ENCODE data around the gene ASXL1. TPM values are rescaled to one million over a fixed set of nuclear protein-coding genes. Genes with fewer than 3 reads are reported as not detected.
"Not testable (repeated sequence)": the region's sequence is repeated elsewhere in the genome, so short reads cannot be mapped to it uniquely, and the experiment has no call there.

The ASXL1 gene
- total RNA-seq, 6 donors from 2014 or later, result 60.6 to 389 (median 88.5) TPM

GRCh38 chr20:32353848-32354496, 4.2 kb upstream of the ASXL1 start:
- H3K9me3 ChIP-seq, result no peaks in the 10 kb centered on the region
- WGBS, 2 donors, result 87 to 94% methylated on average over 5 to 6 of the region's 6 CpGs
- TF ChIP-seq POLR2A (IDR thresholded peaks at IDR 0.05), result no peak
- no peak overlapping the region for H3K4me3 ChIP-seq
- DNase-seq, result no peak
- H3K27ac ChIP-seq, result no peak overlapping the region
- H3K27me3 ChIP-seq, result no peaks in the 10 kb centered on the region
- peaks cover 0 to 3% (median 0%) of the 10 kb centered on the region in 4 donors for H3K36me3 ChIP-seq
- H3K4me1 ChIP-seq, result peaks cover 10 to 16% (median 14%) of the 10 kb centered on the region in 4 donors
- no peak for ATAC-seq (ENCODE audit: low FRiP score in 2 of 2)

GRCh38 chr20:32354592-32355416, 3.3 kb upstream of the ASXL1 start:
- DNase-seq, result no peak
- 75 to 79% methylated on average over 2 of the region's 2 CpGs for WGBS, 2 donors
- Histone ChIP-seq H3K4me3 (no peak overlapping the region), H3K27ac (no peak overlapping the region), H3K27me3 (no peaks in the 10 kb centered on the region), H3K9me3 (no peaks in the 10 kb centered on the region), H3K36me3 (peaks cover 0 to 3% (median 0%) of the 10 kb centered on the region in 4 donors), H3K4me1 (peaks cover 8 to 22% (median 13%) of the 10 kb centered on the region in 4 donors)
- no peak for ATAC-seq (ENCODE audit: low FRiP score in 2 of 2)
- no peak for TF ChIP-seq POLR2AphosphoS5 (IDR thresholded peaks at IDR 0.05)
- TF ChIP-seq EP300 (IDR thresholded peaks at IDR 0.05), result no peak
- no peak for TF ChIP-seq POLR2A (IDR thresholded peaks at IDR 0.05)
- TF ChIP-seq CTCF (IDR thresholded peaks at IDR 0.05), result no peak

- no peaks in the 10 kb centered on the region for H3K27me3 ChIP-seq
- ATAC-seq (ENCODE audit: low FRiP score in 2 of 2), result no peak
Measured at GRCh38 chr20:32355417-32355841, 2.7 kb upstream of the ASXL1 start.

GRCh38 chr20:32355907-32356621, 2.1 kb upstream of the ASXL1 start:
- H3K27me3 ChIP-seq; H3K4me3 ChIP-seq; H3K9me3 ChIP-seq; ATAC-seq (ENCODE audit: low FRiP score in 2 of 2); DNase-seq; H3K36me3 ChIP-seq: not testable (repeated sequence)
- WGBS, 2 donors, result 81 to 88% methylated on average over 7 of the region's 7 CpGs
- Histone ChIP-seq H3K4me1 (peaks cover 19 to 34% (median 26%) of the 10 kb centered on the region in 4 donors), H3K27ac (peak overlapping the region in 3 of 4 donors; percentile 98)

More at GRCh38 chr20:32355417-32355841, 2.7 kb upstream of the ASXL1 start:
- WGBS, 2 donors, result 85 to 88% methylated on average over 6 of the region's 6 CpGs
- H3K4me3 ChIP-seq, result no peak overlapping the region
- no peak overlapping the region for H3K27ac ChIP-seq
- H3K36me3 ChIP-seq, result no peaks in the 10 kb centered on the region
- no peak for DNase-seq
- TF ChIP-seq CTCF (IDR thresholded peaks at IDR 0.05), result no peak
- TF ChIP-seq POLR2A (IDR thresholded peaks at IDR 0.05), result no peak
- TF ChIP-seq EP300 (IDR thresholded peaks at IDR 0.05), result no peak
- no peak for TF ChIP-seq POLR2AphosphoS5 (IDR thresholded peaks at IDR 0.05)
- peaks cover 13 to 28% (median 19%) of the 10 kb centered on the region in 4 donors for H3K4me1 ChIP-seq
- H3K9me3 ChIP-seq, result no peaks in the 10 kb centered on the region

- peak overlapping the region; percentile 97 to 98 (median 98) for H3K27ac ChIP-seq
- H3K27me3 ChIP-seq, result no peaks in the 10 kb centered on the region
- ATAC-seq (ENCODE audit: low FRiP score in 2 of 2), result no peak
- no peak for DNase-seq
- no peak for TF ChIP-seq EP300 (IDR thresholded peaks at IDR 0.05)
- no peak for TF ChIP-seq POLR2A (IDR thresholded peaks at IDR 0.05)
- TF ChIP-seq POLR2AphosphoS5 (IDR thresholded peaks at IDR 0.05), result no peak
- TF ChIP-seq CTCF (IDR thresholded peaks at IDR 0.05), result no peak
- no peaks in the 10 kb centered on the region for H3K9me3 ChIP-seq
- peak overlapping the region in 3 of 4 donors; percentile 87 to 97 (median 94) for H3K4me3 ChIP-seq
- H3K4me1 ChIP-seq, result peaks cover 21 to 42% (median 31%) of the 10 kb centered on the region in 4 donors
- H3K36me3 ChIP-seq, result no peaks in the 10 kb centered on the region
- WGBS, 2 donors, result 22 to 27% methylated on average over 13 of the region's 13 CpGs
Measured at GRCh38 chr20:32356622-32357374, 1.3 kb upstream of the ASXL1 start.
